Limb (tissue), 2 donors: ENCODE measurements around the gene GRM5.

Source experiments
- DNase-seq, 2 donors: peaks; one replicate each; pipeline ENCODE4 v3.0.0-alpha.2; 2016; ENCODE audit errors: extremely low spot score in 2 of 2

Gene GRM5

DNA sequence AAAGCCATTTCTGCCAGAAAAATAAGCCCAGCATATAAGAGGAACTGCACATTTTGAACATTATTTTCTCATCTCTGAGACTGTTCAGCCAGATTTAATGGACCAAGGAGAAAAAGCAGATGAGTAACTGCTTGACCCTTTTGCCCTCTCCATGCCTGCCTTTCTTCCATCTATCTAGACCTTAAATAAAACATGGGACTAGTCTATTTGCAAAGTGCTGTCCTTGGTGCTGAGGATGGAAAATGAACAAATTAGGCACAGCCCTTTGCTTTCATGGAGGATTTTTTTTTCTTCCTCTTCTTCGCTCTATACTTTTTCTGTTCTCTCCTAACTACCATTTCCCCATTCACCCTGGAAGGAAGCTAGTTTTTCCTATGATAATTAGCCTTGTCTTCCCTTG is 361.3 kb downstream of the GRM5 start:
- no peak for DNase-seq

DNA sequence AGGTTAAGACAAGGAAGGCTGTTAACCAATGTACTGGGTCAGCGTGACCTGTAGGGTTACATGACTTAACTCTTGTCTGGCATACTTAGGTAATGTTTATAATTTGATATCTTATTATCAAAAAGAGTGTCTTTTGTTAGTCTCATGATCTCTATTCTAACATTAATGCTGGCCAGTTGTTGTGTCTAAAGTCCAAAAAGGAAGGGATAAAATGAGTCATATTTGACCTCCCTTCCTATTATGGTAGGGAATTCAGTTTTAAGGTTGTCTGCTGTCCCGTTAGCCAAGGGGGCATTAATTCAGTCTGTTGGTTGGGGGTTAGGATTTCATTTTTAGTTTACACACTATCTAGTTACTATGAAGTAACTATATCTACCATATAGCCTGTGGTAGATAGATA is 364.0 kb downstream of the GRM5 start:
- no peak for DNase-seq

DNA sequence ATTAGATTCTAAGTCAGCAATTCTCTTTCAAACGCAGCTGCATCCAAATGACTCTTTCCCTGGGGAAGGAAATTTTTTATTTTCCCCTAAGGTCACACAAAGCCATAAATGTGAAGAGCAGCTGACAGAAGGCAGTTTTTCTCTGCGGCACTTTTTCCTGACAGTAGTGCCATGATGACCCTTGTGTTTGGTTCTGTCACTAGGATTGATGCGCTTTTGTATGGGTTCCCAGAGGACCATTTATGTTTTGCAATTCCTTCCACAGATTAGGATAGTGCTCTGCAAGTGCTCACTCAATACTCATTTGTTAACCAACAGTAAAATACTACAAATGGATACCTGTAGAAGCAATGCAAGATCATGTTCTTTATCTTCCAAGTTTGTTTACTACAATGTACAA is 368.6 kb downstream of the GRM5 start:
- no peak for DNase-seq

DNA sequence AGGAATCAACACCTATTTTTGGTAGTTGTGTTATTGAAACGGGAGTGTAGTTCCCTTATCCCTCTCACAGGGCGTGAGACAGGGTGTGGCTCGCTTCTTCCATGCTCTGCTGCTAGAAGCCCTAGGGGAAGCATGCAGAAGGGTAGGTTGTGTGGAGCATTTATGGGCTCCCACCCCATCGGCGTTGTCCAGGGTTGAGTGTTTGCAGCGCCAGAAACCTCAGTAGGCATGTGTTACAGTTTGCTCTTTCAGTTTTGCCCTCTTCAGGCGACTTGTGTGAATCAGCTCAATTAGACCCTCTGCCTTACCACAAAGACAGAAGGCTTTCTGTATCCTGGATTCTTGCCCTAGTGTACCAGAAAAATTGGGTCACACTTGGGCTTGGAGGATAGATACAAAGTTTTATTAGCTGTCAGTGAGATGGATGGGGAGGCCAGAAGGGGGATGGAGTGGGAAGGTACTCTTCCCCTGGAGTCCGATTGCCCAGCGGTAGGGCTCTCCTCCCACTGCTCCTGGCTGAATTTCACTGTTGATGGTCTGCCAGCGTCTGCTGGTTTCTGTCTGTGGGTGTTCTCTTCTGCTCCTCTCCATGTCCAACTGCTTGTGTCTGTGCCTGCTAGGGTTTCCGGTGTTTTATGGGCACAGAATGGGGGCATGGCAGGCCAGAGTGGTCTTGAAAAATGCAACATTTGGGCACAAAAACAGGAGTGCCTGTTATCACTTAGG is 369.9 kb downstream of the GRM5 start:
- no peak for DNase-seq

DNA sequence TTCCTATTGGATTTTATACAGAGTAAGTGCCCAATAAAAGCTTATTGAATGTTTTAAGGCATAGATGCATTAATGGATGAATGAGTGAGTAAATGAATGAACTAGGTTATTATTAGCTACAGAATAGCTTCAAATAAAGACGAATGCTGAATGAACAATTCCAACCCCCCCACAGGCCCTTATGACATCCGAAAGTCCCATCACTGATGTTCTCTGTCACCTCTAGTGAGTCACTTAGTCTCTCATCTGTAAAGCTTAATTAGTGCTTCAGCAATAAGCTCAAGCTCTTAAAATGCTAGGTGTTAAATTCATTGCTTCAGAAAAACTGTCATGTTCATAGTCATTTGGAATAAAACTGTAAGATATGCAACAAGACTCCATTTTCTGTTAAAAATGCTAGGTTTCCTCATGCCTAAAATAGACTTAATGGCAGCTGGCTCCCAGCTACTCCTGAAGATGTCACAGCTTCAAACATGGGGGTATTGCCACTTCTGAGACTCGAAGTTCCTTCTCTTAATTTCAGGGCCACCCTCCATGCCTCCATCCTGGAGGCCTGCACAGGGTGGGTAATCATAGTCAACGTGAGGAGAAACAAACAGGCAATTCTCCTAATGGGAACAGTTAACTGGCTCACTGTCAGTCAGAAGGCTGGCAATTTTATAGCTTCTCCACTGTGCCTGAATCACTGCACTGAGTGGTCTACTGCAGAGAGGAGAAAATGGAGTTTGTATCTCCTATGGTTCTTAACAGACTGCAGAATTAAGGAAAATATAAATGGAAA is 373.3 kb downstream of the GRM5 start:
- DNase-seq, result no peak

DNA sequence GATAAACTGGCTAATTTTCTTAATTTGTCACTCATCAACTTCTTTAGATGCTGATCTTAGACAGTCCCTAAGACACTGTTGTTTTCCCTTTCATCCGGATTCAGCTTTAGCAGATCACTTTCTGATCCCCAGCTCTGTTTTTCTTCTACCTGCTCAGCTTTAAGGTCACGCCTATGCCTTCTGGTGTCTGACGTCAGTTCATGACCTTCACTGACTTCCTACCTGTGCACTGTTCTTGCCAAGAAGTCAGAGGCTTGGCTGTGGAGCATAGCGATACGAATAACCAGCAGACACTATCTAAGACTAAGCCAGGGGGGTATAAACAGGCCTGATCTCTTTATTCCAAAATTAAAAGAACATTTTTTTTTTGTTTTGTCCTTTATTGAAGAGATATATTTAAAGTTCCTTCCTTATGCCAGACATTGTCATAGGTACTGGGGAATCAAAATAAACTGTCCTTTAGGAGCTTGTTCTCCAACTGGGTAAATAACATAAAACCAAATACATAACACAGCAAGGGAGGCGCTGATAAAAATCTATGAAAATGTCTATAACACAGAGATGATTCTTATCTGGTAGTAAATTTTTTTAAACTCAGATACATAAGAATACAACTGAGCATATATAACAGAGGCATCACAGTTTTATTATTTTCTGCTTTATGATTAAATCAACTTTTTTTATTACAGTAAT is 376.1 kb downstream of the GRM5 start:
- DNase-seq, result no peak

DNA sequence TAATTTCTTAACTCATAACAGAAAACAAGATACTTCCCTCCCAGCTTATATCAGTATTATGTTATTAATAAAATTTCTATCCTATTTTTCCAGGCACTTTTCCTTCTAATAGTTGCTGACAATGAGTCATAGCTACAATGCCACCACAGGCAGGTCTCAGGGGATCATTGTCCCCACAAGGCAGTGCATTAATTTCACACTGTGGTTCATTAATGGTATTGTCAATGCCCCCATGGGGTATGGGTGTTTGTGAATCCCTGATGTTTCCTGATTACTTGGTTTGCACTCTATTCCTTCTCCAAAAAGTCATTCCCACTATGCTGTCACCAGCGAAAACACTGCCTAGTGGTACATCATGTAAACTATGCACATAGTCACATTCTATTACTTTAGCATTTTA is 382.8 kb downstream of the GRM5 start:
- no peak for DNase-seq

DNA sequence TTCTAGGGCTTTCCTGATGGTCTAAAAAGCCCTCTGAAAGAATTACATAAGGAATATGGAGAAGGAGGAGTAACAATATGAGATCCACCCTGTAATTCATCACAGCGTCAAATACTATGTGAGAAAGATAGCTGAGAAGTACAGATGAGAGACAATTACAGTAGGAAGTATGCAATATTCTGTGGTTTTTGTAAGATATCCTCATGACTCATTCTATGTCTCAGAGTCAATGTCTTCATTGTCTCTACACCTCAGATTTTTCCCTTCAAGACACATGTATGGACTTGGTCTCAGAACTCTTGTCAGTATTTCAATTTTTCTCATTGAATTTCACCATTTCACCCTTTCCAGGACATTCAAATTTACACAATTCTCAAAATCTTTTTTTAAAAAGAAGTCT is 385.0 kb downstream of the GRM5 start:
- no peak for DNase-seq

DNA sequence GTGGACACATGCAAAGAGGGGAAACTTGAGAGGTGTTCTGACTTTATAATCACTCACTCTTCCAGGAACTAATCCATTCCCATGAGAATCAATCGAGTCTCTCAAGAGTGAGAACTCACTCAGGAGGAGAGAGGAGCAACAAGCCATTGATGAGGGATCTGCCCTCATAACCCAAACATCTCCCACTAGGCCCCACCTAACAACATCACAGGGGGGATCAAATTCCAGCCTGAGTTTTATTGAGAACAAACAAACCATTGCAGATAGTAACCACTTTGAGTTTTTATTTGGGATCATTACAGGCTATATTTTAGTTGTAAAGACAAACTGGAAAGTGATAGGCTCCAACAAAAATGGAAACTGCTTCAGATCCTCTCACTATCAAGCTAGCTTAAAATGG is 399.4 kb downstream of the GRM5 start:
- no peak for DNase-seq

DNA sequence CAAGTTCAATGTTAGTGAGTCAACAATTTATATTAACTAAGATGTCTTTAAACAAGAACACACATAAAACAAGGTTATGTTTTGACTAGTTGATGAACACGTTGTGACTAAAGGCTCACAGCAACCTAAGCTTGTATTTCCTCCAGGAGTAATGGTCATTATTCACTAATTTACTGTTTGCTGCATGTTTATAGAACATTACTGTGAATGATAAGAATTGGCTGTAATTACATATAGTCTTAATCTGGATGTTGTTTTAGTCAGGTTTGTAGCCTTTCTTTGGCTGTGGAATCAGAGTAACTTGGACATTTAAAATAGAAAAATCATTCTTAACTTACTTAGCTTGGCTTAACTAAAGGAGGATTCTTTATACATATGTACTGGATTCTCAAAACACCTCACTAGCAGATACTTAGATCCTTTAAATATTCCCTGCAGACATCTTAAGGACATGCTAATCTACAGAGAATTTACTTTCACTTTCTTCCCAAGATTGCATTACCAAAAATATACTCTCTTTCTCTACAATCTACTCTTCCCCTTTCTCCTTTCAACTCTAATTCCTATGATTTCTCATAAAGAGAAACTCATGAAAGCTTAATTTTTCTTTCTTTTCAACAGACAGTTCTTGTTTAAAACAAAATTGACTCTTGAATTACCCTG is 408.6 kb downstream of the GRM5 start:
- no peak for DNase-seq

DNA sequence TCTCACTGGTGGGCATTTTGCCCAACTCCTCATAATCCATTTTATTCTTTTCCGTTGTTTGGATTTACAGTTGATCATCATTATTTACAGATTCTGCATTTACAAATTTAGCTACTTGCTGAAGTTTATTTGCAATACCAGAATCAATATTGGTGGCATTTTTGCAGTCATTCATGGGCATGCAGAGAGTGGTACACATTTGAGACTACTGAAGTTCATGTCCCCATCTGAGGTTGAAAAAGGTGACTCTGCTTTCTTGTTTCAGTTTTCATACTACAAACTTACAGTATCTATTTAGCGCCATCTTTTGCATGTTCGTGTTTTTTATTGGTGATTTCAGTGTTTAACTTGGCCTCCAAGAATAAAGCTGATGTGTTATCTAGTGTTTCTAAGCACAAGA is 409.5 kb downstream of the GRM5 start:
- no peak for DNase-seq

DNA sequence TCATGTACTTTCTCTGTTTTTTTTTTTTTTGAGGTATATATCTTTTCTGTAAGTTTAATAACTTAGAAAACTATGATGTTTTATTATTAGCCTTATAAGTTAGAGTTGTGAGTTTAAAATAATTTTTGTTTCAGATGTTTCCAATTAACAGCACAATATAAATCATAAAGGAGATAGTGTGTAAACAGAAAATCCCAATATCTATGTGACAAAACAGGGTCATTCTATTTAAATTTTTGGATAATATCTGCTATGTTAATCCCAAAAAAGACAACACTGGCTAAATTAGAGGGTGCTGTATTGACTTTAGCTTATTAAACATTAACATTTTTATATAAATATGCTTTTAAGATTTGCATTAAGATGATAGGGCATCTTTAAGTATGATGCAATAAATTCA is 410.1 kb downstream of the GRM5 start:
- DNase-seq, result no peak

DNA sequence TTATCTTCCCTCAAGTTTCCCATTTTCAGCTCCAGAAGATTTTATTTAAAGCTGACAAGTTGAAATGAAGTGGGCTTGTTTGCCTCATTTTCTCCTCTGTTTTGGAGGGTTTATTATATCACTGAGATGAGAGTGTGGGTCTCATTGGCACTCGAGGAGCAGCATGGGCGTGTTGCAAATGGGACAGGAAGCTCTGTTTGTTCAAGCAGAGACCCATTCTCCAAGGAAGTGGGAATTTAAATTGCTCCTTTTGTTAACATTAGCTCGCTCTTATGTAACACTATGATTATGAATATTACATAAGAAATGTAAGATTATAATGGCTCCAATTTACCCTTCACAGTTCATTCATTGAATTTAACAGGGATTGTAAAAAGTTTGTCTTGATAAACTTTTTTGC is 410.6 kb downstream of the GRM5 start:
- no peak for DNase-seq

DNA sequence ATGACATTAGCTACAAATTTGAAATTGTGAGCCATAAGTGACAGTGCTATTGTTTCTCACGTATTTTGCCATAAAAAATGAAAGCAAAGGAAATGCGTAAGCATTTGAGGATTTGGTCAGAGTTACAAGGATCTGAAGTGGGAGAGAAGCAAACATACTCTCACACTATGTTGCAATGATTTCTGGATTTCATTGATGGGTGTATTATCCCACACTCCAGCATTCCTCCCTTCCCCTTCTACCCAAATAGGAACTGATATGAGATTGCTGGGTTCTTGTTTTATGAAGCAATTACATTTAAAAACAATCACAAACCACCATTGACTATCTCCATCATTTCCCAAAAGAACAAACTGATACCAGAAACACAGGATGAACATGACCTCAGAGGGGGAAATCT is 414.2 kb downstream of the GRM5 start:
- DNase-seq, result no peak

DNA sequence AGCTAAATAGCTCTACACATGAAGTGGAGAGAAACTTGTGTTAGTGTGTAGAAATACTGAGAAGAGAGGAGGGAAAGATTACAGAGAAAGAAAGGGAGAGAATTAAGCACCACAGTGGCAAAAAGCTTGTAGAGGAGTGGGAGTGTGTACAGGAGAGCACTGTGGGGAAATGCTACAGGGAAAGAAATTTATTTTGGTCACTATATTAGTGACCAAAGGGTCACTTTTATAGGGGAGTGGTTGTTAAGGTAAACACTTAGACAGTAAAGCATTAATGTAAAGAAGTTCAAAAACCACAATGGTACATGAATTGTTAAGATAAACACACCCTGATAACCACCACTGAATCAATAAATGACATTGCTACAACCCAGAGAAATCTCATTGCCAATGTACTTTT is 421.1 kb downstream of the GRM5 start:
- no peak for DNase-seq

DNA sequence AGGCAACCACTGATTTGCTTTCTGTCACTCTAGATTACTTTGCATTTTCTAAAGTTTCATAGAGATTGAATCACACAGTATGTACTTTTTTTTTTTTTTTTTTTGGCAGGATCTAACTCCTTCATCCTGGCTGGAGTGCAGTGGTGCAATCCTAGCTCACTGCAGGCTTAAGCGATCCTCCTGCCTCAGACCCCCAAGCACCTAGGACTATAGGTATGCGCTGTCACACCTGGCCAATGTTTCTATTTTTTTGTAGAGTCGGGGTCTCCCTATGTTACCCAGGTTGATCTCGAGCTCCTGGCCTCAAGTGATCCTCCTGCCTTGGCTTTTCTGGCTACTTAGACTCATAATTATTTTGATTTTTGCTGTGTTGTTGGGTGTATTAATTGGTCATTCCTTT is 433.6 kb downstream of the GRM5 start:
- DNase-seq, result no peak

DNA sequence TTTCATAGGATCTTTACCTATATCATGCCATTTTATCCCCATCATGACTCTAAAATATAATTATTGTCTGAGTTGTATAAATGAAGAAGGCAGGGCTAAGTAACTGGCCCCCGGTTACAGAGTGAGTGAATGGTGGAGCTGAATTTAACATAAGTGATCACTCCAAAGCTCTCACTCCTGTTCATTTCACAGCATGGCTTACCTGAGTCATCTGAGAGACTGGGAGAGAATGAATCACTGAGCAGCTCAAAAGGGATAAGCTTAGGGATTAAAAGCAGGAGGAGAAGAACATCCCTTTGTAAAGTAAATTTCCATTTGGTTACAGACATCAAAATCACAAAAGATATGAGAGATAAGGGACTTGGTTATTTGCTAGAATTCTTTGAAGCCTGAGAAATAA is 434.3 kb downstream of the GRM5 start:
- no peak for DNase-seq

DNA sequence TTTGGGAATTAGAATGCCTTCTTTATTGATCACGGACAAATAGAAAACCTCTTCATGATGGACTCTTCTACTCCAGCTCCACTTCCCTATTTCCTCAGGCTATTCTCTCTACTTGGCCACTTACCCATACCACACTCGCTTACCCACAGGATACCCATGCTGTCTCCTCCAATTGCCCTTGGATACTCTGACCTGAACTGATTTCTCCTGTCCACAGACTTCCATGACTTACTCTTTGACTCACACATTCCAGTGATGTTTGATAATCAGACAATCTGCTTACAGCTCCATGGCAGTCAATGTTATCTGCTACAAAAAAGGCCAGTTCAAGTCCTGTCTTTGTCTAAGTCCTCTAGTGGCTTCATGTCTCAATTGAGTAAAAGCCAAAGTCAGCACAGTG is 436.3 kb downstream of the GRM5 start:
- DNase-seq, result no peak

DNA sequence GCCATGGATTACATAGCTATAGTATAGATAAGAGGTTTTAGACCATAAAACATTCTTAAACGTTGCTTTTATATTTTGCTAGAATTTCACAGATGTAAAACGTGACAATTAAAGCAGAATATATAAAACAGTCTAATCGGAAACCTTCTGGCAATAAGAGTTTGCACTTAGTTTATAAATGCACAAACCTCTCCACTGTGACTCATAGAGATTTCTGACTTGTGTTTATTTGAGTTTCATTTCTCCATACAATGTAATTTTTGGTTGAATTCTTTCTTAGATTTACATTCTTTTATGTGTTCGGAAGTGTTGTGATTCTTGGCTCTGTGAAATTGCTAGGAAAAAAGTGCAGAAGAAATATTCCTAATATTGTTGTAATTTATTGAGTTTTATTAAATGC is 439.6 kb downstream of the GRM5 start:
- no peak for DNase-seq

DNA sequence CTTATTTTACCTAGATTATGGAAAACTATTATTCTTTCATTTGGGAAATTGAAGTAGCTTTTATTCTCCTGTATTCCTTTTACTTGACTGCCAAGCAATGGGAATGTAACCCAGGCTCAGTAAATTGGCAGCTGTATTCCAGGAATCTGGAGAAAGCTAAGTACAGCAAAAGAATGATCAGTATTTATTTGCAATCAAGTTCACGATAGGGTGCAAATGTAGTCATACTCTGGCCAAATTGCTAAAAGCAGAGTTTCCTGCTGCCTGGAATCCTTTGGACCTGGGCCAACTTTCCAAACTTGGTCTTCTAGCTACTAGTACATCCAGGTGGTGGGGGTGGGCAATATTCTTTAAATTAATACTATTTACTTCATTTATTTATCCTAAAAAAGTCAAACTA is 442.3 kb downstream of the GRM5 start:
- DNase-seq, result no peak

DNA sequence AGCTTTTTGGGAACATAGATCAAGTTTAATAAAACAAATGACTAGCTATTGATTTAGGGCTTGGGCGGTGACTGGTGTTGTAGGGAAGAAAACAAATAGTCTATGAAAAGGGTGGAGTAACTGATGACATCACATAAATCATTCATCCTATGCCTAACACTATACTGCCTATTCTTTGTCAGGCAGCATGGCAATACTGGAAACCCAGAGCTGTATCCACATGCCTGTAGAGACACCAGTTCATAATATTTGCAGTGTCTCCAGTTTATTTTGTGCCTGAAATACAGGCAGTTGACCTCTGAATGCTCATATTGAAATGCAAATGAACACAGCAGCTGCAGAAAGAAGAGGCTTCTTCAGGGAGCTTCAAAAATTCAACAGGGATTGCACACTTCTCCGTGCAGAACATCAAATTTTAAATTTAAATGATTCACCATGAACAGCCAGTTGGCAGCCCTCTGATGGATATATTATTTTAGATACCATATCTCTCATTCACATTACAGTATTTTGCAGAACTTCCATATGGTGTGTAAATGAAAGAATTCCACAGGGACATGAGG is 445.1 kb downstream of the GRM5 start:
- no peak for DNase-seq
